Stimulated activated CD4-positive, alpha-beta T cell treated with anti-CD3 and anti-CD28 coated beads, Interleukin-12 subunit alpha, Interleukin-12 subunit beta, amount 100 ng/mL, for 4 hours (primary cell): ENCODE data around the gene VTI1A.

Source experiments
- DNase-seq: peaks from one replicate; pipeline ENCODE4 v3.0.0-alpha.2; 2020

VTI1A gene

GRCh38 chr10:112644265-112644645 lies 197.2 kb downstream of the VTI1A start:
- DNase-seq = no peak

DNA sequence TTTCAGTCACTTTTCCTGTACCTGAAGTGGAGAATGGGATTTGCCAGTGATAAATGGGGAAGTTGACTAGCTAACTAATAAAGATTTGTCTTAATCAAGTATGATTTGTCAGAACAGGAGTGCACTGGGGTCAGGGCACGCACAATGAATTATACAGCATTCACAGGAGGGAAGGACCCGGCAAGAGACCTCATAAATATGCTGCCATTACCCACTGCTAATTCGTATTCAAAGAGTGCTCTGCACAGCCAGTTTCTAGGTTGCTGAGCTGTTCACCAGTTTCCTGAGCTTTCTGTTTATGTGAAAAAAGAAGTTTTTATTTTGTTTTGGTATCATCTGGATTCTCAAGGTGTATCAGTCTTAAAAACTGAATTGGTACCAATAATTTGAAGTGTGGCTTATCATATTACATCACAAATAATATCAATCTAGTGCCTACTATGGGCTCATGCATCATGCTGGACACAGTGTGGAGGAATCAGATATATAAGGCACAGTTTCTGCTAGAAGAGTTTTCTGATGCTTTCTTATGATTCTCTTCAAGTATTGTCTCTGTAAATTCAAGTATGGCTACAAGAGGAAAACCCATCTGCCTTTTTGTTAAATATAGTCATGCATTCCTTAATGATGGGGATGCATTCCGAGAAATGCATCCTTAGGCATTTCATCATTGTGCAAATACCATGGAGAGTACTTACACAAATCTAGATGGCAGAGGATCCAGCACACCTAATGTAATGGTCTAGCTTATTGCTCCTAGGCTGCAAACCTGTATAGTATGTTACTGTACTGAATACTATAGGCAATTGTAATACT lies 202.2 kb downstream of the VTI1A start:
- DNase-seq = no peak

DNA sequence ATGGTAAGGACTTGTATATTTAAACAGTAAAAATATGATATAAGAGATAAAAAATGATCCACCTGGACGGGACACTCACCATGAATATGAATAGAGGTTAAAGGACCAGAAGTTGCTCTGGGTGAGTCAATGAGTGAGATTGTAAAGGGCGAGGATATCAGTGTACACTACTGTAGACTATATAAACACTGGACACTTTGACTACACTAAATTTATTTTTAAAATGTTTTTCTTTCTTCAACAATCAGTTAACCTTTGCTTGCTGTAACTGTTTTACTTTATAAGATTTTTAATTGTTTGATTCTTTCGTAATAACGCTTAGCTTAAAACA lies 202.8 kb downstream of the VTI1A start:
- no peak for DNase-seq

GRCh38 chr10:112650588-112651030 lies 203.6 kb downstream of the VTI1A start:
- DNase-seq = no peak

- DNase-seq = no peak
Measured at GRCh38 chr10:112653215-112653614, 206.2 kb downstream of the VTI1A start.

DNA sequence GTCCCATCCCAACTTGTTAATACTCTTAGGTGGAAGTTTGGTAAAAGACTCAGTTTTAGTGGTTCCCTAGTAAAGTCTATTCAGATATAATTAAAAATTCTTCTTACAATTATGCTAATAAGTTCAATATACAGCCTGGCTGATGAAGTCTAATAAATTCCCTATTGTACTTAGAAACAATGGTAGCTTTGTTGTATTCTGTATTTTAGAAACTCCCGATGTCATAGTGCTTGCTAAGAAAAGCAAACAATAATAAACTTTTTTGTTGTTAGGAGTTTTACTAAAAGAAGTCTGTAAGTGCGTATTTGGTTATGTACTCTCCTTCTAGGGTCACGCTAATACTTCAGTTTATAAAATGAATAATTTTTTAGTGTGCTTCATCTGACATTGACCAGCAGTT lies 206.8 kb downstream of the VTI1A start:
- no peak for DNase-seq

GRCh38 chr10:112654794-112655193 lies 207.8 kb downstream of the VTI1A start:
- no peak for DNase-seq

DNA sequence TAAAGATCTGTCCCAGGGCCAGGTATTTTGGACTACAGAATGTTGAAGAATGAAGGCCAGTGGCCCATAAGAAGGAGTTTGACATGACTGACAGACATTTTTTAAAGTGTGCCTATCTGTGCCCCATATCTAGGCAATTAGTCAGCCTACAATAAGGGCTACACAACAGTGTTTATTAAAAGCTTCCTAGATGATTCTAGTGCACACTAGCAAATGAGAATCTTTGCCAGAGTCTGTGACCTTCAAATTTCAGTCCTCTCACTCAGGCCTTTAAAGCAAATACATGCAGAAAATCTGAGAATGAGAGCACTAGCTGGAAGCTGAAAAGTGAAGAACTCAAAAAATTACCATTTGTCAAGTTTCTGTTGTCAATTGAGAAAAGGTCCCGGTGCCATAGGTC lies 208.7 kb downstream of the VTI1A start:
- DNase-seq = no peak

DNA sequence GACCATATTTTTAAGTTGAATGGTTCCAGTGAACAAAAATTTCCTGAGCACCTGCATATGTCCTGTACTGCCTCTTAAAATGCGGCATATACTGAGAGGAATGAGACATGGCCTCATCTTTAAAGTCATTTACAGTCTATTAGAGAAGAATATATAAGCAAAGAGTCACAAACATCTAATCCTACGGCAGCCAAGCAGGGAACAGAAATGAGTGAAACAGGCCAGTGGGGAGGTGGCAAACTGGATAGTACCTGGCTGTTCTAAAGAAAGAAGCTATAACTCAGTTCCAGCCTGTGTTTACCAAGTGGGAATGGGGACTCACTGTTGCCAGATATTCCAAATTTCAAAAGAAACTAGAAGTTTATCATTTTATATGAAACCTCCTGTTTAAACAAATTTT lies 211.4 kb downstream of the VTI1A start:
- no peak for DNase-seq

- no peak for DNase-seq
Measured at GRCh38 chr10:112658900-112659638, 212.1 kb downstream of the VTI1A start.

DNA sequence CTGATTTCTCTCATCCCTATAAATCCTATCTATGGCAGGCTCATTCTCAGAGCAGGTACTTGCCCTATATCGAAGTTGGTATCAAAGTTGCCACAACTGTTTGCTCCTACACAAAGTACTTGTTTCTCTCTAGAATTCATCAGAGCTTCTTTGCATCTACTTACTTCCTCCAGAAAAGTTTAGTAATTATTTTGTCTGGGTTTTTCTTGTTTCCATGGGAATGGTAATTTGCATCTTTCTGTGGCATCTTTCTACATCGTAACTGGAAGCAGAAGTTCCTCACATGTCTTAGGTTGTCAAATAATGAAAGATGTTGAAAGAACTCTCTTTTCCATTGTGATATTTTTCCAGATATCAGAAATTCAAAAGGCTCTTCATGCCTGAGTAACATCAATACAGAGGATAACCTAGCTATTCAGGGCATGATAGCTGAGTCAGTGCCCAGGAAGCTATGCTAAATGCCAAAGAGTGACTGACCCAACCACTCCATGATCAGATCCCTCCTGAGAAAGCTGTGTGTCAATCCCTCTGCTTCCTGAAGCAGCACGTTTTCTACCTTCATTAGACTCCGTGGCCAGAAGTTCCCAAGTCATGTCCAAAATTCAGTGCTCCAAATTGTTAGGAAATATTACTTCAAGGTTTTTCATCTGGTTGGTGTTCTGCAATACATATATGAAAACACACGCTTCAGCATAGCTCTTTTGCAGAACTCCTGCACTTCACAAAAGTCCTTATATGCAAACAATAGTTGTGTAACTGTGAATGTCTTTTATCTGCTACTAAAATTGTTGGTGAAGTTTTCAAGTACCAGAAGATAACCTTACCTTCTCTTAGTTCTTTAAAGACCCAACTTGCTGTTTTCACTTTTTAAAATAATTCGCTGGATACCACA lies 216.5 kb downstream of the VTI1A start:
- no peak for DNase-seq

DNA sequence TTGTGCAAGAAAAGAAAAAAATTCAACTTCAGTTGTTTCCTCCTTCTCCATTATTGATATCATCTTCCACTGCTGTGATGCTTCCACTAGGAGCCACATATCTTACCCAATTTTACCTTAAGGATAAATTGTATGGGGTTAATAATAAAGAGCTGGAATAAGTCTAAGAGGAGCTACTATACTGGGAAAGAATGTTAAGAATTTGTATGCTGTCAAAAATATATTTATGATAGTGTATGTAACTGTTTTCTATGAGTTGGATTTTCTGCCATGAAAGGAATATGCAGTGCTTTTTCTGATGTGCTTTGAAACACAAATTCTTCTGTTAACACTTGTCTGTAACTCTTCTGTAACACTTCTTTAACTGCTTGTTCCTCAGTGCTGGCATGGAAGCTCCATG lies 219.1 kb downstream of the VTI1A start:
- no peak for DNase-seq

GRCh38 chr10:112669989-112670388 lies 223.0 kb downstream of the VTI1A start:
- DNase-seq = no peak

DNA sequence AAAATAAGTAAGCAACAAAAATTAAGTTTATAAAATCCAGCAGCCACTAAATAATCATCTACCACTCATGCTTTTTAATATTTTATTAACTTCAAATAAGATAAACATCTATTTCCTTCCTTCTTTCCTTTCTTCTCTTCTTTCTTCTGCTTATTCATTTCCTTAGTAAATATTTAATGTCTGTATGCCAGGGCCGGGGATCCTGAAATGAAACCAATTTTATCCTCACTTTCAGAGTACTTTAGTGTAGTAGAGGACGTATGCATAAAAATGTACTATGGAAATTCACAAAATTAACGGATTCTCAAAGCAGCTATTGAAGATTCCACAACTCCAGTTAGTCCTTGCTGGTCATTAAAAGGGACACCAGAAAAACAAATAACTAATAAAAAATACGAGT lies 224.7 kb downstream of the VTI1A start:
- DNase-seq = no peak

- no peak for DNase-seq
Measured at GRCh38 chr10:112672706-112673105, 225.7 kb downstream of the VTI1A start.

DNA sequence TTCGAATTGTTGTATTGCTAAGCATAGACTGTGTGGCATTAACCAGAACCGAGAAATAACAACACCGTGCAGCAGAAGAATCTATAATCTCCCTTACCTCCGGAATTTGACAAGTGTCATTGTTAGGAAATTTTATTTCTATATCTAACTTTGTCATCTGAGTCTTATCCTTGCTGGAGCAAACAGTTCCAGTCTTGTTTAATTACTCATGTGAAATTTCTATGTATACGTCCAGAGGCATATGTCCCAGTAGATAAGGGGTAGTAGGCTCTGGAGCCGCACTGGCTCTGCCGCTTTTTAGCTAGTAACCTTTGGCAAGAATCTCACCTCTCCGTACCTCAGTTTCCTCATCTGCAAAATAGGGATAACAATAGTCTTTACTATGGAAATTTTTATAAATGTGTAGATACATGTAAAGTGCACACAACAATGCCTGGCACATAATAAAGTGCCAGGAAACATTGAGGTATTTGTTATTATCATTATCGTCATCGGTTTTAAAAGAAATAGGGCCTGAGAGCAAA lies 228.6 kb downstream of the VTI1A start:
- no peak for DNase-seq

- DNase-seq = no peak
Measured at GRCh38 chr10:112677689-112678088, 230.7 kb downstream of the VTI1A start.

- DNase-seq = no peak
Measured at GRCh38 chr10:112678581-112678980, 231.6 kb downstream of the VTI1A start.

- DNase-seq = no peak
Measured at GRCh38 chr10:112678987-112679386, 232.0 kb downstream of the VTI1A start.

DNA sequence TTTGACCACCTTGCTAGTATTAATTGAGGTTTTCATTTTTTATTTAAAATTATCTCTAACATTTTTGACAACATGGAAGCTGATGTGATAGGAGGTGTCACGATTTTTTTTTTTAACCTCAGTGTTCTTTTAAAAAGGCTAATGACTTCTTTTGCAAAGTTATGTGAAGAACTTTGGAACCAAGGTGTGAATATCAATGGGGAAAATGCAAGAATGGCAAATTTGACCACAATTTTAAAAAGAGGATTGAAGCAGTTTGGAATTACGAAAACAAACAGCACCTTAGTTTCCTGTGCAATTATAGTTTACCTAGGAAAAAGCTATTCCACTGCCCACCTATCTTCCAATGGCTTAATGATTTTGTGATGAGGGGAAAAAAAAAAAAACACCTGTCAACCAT lies 232.4 kb downstream of the VTI1A start:
- no peak for DNase-seq

- no peak for DNase-seq
Measured at GRCh38 chr10:112680586-112680985, 233.6 kb downstream of the VTI1A start.

GRCh38 chr10:112687647-112688046 lies 240.6 kb downstream of the VTI1A start:
- DNase-seq = no peak
